Keratinocyte (primary cell): Measurements from ENCODE around the gene PRKCE. TPM values are rescaled to one million over a fixed set of nuclear protein-coding genes. Genes with fewer than 3 reads are reported as not detected.

Experiments
- DNase-seq: peaks from one replicate; pipeline ENCODE4 v3.0.0-alpha.2; 2011; ENCODE audit warnings: low read depth, missing footprints, low spot score
- FAIRE-seq: peaks from 2 replicates; lab custom pipeline; 2011; peaks lifted over from hg19 to GRCh38; lab: Jason Lieb, UNC
- H2AFZ ChIP-seq: 2 replicates; pipeline ENCODE4 v1.6.0; 2012; ENCODE audit warnings: low read length, control low read depth, inconsistent platforms; ENCODE audit not compliant: control insufficient read depth
- H3K27ac ChIP-seq: 2 replicates; pipeline ENCODE4 v1.5.1; 2011; ENCODE audit warnings: low read length; ENCODE audit not compliant: control insufficient read depth, insufficient read depth
- H3K27me3 ChIP-seq: 3 replicates; pipeline ENCODE4 v1.6.0; 2011; ENCODE audit warnings: low read length; ENCODE audit not compliant: control insufficient read depth, insufficient read depth; ENCODE audit errors: extremely low read depth
- H3K36me3 ChIP-seq, 2 experiments: 2 replicates in 1 of 2; 3 replicates in 1 of 2; pipeline ENCODE4 v1.5.1; 2011; ENCODE audit warnings: low read length in 2 of 2, mild to moderate bottlenecking in 1 of 2; ENCODE audit not compliant: control insufficient read depth in 2 of 2, insufficient read depth in 2 of 2; ENCODE audit errors: extremely low read depth in 1 of 2
- H3K4me1 ChIP-seq: 3 replicates; pipeline ENCODE4 v1.5.1; 2011; ENCODE audit warnings: low read length; ENCODE audit not compliant: control insufficient read depth, insufficient read depth; ENCODE audit errors: extremely low read depth
- H3K4me2 ChIP-seq: 3 replicates; pipeline ENCODE4 v1.6.0; 2011; ENCODE audit warnings: low read depth, low read length; ENCODE audit not compliant: control insufficient read depth, insufficient read depth; ENCODE audit errors: extremely low read depth
- H3K4me3 ChIP-seq, 3 experiments: fragments of 200-600 bp in 1 of 3; sonication (generic) in 1 of 3; 2 replicates in 2 of 3; 3 replicates in 1 of 3; pipeline ENCODE4 v1.5.1; 2011 to 2016; ENCODE audit warnings: low read length in 3 of 3, mild to moderate bottlenecking in 3 of 3, control low read depth in 2 of 3, inconsistent platforms in 1 of 3, low read depth in 1 of 3, mixed read lengths in 1 of 3, mixed run types in 1 of 3, moderate library complexity in 1 of 3; ENCODE audit not compliant: control insufficient read depth in 2 of 3, insufficient read depth in 2 of 3; ENCODE audit errors: extremely low read depth in 1 of 3
- H3K79me2 ChIP-seq: 2 replicates; pipeline ENCODE4 v1.6.0; 2012; ENCODE audit warnings: low read length; ENCODE audit not compliant: control insufficient read depth, insufficient read depth
- H3K9ac ChIP-seq: 3 replicates; pipeline ENCODE4 v1.6.0; 2011; ENCODE audit warnings: low read length; ENCODE audit not compliant: control insufficient read depth, insufficient read depth; ENCODE audit errors: extremely low read depth
- H3K9me1 ChIP-seq: 3 replicates; pipeline ENCODE4 v1.6.0; 2011; ENCODE audit warnings: low read length; ENCODE audit not compliant: control insufficient read depth, insufficient read depth; ENCODE audit errors: extremely low read depth
- H3K9me3 ChIP-seq: 2 replicates; pipeline ENCODE4 v1.5.1; 2012; ENCODE audit warnings: low read depth, low read length; ENCODE audit not compliant: control insufficient read depth
- H4K20me1 ChIP-seq: 3 replicates; pipeline ENCODE4 v1.6.0; 2011; ENCODE audit warnings: low read length; ENCODE audit not compliant: control insufficient read depth, insufficient read depth; ENCODE audit errors: extremely low read depth
- CTCF ChIP-seq, 3 experiments: IDR thresholded peaks in 1 of 3; conservative IDR thresholded peaks in 1 of 3; optimal IDR thresholded peaks in 1 of 3; 2 replicates in 2 of 3; 3 replicates in 1 of 3; pipeline versions ENCODE3 to v1.5.1; 2011; ENCODE audit warnings: low read length in 3 of 3, mild to moderate bottlenecking in 3 of 3, moderate library complexity in 2 of 3, control low read depth in 1 of 3, inconsistent platforms in 1 of 3; ENCODE audit not compliant: insufficient read depth in 2 of 3; ENCODE audit errors: extremely low read depth in 1 of 3
- EZH2 ChIP-seq: IDR thresholded peaks from one replicate; pipeline ENCODE4 v1.6.1; 2012; ENCODE audit warnings: inconsistent platforms, mild to moderate bottlenecking, low read length, moderate library complexity
- dilution Hi-C: fragments of 300-500 bp; cut with MboI; formaldehyde crosslinking; loops from one replicate; pipeline ENCODE4 v1.7.0; 2020; ENCODE audit warnings: low sequenced_read_pairs; ENCODE audit not compliant: extremely low pct_ligation_motif_present
- polyA plus RNA-seq, 5 experiments: library from polyadenylated mRNA; depleted of rRNA in 3 of 5; stranded (reverse) in 3 of 5; stranded (forward) in 1 of 5; unstranded in 1 of 5; fragments of >200 nt; gene quantifications; 1 replicate in 1 of 5; 2 replicates in 3 of 5; 3 replicates in 1 of 5; pipeline versions ENCODE4 v1.2.1 to v1.2.3, GENCODE V29; 2011 to 2012; ENCODE audit warnings: missing spikeins in 2 of 5, low read depth in 1 of 5, low replicate concordance in 1 of 5

The PRKCE gene
- polyA plus RNA-seq, 1 donor (not counting 4 experiments of a cell fraction or from before 2014, with no cell fraction given): 2.0 TPM

DNA sequence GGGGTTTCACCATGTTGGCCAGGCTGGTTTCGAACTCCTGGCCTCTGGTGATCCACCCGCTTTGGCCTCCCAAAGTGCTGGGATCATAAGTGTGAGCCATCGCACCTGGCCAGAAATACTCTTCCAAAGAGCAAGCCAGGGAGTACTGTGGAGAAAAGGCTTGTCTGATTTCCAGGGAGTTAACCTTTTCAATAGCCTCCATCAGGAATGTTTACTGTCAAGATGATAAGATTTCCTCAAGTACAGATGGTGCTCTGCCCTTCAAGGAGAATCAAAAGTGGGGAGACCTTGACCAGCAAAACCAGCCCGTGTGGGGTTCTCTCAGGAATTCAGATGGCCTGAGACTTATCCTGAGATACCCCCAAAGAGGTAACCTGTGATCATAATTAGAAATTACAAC, 237.2 kb downstream of the PRKCE start:
- Histone ChIP-seq H3K36me3 (no peaks in the 10 kb centered on the region), H3K27me3 (no peaks in the 10 kb centered on the region), H3K9me1 (no peaks in the 10 kb centered on the region), H3K4me1 (no peaks in the 10 kb centered on the region), H3K4me3 (no peak overlapping the region), H3K4me2 (no peak overlapping the region), H2AFZ (no peak overlapping the region), H4K20me1 (no peaks in the 10 kb centered on the region), H3K79me2 (no peaks in the 10 kb centered on the region), H3K27ac (no peak overlapping the region), H3K9ac (no peak overlapping the region), H3K9me3 (no peaks in the 10 kb centered on the region)
- FAIRE-seq: no peak
- no peak for DNase-seq
- no peak for TF ChIP-seq EZH2
- TF ChIP-seq CTCF (optimal IDR thresholded peaks at IDR 0.05 in 1 of 3, IDR thresholded peaks at IDR 0.05 in 1 of 3, conservative IDR thresholded peaks at IDR 0.05 in 1 of 3; ENCODE audit: extremely low read depth in 1 of 3, insufficient read depth in 2 of 3, low read length in 3 of 3): no peak
- dilution Hi-C loops: no loop called here

DNA sequence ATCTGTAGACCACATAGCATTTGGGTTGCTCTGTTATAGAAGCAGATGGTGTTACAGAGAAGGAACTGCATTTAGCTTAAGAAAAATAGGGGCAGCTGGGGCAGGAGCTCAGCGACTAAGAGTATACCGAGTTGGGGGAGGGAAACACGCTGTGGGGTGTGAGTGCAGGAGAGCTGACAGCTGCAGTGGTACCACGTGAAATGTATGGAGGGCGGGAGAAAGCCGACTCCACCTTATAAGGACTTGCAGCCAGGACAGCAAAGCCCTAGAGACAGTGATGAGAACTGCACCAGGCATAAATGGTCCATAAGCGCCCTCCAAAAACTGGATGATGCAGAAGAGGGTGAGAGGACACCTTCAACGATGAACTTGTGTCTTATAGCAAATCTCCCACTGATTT, 237.6 kb downstream of the PRKCE start:
- H3K4me3 ChIP-seq: no peak overlapping the region
- no peaks in the 10 kb centered on the region for H3K4me1 ChIP-seq
- H3K9me1 ChIP-seq: no peaks in the 10 kb centered on the region
- FAIRE-seq: no peak
- TF ChIP-seq EZH2 (no peak), CTCF (optimal IDR thresholded peaks at IDR 0.05 in 1 of 3, IDR thresholded peaks at IDR 0.05 in 1 of 3, conservative IDR thresholded peaks at IDR 0.05 in 1 of 3; ENCODE audit: extremely low read depth in 1 of 3, insufficient read depth in 2 of 3, low read length in 3 of 3) (peak in 1 of 3 experiments; percentile 18)
- no peak overlapping the region for H3K4me2 ChIP-seq
- H3K27me3 ChIP-seq: no peaks in the 10 kb centered on the region
- H3K79me2 ChIP-seq: no peaks in the 10 kb centered on the region
- dilution Hi-C loops: no loop called here
- no peak for DNase-seq
- no peaks in the 10 kb centered on the region for H3K36me3 ChIP-seq
- H4K20me1 ChIP-seq: no peaks in the 10 kb centered on the region
- no peak overlapping the region for H3K27ac ChIP-seq
- H3K9ac ChIP-seq: no peak overlapping the region
- H2AFZ ChIP-seq: no peak overlapping the region
- H3K9me3 ChIP-seq: no peaks in the 10 kb centered on the region
